ENCODE measurements around the gene FAM32A.

Gene FAM32A

DNA sequence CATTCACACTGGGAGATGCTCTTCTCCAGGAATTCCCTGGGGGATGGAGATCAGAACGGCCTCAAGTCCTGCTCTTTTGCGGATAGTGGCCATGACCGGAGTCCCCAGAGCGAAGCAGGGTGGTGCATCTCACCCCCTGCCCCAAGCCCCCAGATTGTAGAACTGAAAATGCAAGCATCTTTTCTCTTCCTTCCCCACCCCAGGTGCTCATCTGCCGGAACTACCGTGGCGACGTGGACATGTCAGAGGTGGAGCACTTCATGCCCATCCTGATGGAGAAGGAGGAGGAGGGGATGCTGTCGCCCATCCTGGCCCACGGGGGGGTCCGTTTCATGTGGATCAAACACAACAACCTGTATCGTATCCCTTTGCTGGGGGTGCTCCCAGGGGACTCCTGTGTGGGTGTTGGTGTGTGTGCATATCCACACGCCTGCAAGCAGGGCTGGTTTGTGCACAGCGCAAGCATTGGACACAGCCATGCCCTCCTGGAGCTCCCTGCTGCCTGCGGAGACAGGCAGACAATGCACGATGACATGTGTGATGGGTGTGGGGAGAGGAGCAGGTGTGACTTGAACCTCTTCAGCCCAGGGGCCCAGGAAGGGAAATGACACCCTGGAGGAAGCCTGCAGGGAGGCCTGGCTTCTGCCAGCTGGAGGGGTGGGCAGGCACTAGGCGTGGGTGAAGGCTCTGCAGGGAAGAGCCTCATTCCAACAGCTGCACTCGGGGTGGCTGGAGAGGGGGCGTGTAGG lies 18.2 kb downstream of the FAM32A start:
- DNase-seq: no peak

- DNase-seq: no peak
Measured at GRCh38 chr19:16204005-16204294, 18.7 kb downstream of the FAM32A start.

DNA sequence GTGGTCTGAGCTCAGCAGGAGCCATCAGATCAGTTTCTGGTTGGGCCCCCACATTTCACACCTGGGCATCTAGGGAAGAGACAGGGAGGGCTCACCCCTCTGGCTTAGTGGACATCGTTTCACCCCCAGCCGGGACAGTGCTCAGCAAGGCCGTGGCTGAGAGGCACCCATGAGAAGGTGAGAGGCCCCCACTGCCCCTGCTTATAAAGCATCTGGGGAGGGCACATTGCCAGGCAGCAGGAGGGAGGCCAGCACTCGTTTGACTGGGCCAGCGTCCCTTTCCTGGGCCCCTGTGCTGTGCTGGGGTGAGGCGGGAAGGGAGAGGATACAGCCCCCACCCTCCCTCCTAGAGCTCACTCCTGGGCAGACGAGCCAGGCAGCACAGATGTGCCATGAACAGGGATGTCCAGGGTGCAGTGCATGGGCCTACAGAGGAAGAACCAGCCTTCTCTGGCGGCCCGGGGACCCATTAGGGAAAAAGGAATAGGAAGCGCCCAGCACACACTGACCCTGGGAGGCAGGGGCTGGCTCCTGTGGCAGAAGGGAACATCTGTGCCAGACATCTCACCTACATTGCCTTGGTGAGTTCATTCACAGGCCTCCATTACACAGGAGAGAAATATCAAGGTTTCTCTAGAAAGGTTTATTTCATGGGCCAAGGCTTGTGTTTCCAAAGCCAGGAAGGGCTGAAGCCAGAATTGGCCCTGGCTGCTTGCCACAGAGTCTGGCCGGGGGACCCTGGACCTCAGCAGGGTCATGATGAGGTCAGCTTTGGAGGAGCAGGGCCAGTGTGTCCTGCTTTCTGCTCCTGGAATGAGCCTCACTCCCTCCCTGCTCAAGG lies 20.2 kb downstream of the FAM32A start:
- DNase-seq: no peak

GRCh38 chr19:16206046-16206605 lies 20.9 kb downstream of the FAM32A start:
- no peak for DNase-seq

DNA sequence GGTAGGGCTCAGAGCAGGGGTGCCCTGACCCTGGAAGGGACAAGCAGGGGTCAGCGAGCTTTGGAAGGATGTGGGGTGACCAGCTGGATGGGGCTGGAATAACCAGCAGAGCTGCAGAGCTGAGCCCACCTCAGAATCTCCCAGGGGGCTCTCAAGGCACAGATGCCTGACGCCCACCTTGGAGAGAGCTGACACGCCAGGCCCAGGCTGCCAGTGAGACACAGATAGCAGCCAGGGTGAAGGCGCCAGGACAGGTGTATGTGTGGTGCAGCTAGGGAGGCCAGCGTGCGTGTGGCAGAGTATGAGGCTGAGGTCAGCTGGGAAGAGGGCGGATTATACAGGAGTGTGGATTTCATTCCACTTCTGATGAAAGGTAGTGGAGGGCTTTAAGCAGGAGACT lies 21.4 kb downstream of the FAM32A start:
- no peak for DNase-seq

GRCh38 chr19:16207063-16207462 lies 21.9 kb downstream of the FAM32A start:
- no peak for DNase-seq

DNA sequence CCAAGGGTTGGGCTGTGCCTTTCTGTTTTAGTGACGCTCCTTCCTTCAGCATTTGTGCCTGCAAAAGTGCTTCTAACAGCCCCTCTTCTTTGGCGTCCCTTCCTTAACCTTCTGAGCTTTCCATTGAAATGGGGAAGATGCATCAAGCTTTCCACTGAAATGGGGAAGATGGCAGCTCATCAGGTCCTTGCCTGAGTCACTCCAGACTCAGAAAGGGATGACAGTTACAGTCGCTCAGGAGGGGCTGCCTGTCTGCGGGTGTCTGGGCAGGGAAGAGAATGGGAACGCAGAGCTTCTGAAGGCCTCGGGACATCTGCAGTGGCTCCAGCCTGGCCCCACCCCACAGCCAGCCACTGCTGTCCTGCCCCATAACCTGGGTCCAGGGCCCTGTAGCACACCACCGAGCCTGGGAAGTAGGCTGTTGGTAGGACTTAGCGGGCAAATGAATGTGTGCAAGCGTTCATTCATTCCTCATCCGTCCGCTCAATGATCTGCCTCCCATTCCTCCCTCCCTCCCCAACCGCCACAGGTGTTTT lies 22.3 kb downstream of the FAM32A start:
- DNase-seq: no peak

DNA sequence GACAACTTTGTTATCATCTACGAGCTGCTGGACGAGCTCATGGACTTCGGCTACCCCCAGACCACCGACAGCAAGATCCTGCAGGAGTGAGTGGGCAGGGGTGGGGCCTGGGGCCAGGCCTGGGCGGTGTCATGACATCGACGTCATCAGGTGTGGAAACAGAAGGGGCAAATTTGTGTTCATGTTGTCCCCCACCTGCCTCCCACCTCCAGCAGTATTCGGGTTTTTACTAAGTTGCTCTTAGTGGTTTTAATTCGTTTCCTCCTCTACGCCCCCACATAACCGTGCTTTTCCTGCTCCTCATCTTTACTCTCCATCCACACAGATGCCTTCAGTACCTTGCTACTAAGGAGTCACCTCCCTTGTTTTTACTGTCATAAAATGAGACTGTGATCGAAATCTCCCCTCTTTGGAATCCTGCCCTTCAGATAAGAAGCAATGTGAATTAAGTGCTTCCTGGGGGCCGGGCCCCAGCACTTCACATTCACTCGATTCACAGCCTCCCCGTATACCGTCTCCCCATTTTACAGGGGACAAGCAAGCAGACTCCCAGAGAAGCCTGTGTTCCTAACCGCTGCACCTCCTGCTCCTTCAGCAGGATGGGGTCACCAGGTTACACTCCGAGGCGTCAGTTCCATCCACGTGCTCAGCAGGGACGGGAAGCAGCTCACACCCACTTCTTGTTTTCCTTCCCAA lies 23.0 kb downstream of the FAM32A start:
- DNase-seq: no peak

- no peak for DNase-seq
Measured at GRCh38 chr19:16208847-16209665, 23.8 kb downstream of the FAM32A start.

GRCh38 chr19:16210168-16210567 lies 25.0 kb downstream of the FAM32A start:
- no peak for DNase-seq

DNA sequence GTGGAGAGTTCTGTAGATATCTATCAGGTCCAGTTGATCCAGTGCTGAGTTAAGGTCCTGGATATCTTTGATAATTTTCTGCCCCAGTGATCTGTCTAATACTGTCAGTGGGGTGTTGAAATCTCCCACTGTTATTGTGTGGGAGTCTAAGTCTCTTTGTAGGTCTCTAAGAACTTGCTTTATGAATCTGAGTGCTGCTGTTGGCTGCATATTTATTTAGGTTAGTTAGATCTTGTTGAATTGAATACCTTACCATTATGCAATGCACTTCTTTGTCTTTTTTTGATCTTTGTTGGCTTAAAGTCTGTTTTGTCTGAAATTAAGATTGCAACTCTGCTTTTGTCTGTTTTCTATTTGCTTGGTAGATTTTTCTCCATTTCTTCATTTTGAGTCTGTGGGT lies 27.9 kb downstream of the FAM32A start:
- DNase-seq: no peak

DNA sequence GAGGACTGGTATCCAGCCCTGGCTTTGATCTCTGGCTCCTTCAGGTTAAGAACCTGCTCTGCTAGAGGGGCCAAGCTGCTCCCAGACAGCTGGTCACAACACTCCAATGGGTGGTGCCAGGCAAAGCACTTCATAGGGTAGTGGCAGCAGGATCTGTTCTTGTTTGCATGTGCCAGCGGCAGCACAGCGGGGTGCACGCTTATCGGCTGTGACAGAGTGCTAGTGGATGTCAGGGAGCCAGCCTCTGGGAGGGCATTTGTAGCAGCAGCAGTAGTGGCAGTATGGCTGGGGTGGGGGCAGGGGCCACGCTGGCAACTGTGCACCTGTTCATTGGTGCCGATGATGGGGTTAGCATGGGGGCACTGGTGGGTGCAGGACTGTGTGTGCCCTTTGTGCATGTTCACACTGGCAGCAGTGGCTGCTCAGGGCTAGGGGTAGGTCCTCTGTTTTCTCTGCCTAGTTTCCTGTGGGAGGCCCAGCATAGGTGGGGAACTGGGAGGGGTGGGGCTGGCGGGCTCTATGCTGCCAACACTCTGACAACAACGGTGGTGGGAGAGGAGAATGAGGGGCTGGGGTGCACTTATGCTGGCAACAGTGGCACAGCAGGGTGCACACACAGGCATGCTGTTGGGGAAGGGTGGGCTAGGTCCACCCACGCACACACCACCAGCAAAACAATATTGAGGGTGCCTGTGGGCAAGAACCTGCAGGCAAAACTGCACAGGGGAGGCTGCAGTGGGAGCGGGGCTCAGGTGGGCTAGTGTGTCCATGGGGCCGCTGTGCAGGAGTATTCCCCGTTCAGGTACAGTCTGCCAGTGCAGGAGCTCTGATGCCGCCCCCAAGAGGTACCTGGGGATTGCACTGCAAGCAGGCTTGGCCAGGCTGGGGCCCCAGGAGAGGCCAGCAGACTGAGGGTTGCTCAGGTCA lies 31.8 kb downstream of the FAM32A start:
- DNase-seq: no peak

DNA sequence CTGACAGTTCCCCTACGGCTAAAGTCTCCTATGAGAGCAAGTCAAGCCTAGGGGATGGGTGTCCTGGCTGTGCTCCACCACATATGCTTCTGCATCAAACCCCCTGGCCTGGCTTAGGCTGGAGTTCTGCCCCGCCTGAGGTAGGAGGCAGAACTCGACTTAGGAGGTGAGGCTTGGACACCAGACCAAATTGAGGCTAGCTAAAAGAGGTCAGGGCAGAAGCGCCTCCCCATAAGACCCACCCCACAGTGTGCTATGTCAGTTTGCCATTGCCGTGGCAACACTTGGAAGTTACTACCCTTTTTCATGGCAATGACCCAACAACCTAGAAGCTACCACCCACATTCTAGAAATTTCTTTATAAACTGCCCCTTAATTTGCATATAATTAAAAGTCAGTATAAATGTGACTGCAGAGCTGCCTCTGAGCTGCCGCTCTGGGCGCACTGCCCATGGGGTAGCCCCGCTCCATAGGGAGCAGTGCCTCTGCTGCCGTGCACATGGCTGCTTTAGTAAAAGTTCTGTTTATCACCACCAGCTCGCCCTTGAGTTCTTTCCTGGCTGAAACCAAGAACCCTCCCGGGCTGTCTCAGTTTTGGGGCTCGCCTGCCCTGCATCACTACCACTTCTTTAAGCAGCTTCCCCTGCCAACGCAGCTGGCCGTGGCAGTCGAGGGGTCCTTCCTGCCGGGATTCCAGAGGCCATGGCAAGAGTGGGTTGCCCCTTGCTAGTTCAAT lies 32.7 kb downstream of the FAM32A start:
- no peak for DNase-seq

DNA sequence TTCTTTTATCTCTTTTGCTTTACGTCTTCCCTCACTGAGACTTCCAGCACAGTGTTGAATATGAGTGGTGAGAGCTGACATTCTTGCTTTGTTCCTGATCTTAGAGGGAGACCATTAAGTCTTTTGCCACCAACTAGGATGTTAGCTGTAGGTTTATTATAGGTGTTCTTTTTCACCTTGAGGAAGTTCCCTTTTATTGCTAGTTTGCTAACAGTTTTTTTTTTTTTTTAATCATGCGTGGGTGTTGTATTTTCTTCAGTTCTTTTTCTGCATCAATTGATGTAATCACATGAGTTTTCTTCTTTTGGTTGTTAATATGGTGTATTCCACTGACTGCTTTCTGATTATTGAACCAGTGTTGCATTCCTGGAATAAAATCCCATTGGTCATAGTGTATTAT lies 33.6 kb downstream of the FAM32A start:
- no peak for DNase-seq

GRCh38 chr19:16222806-16223205 lies 37.6 kb downstream of the FAM32A start:
- DNase-seq: no peak

GRCh38 chr19:16223746-16224145 lies 38.5 kb downstream of the FAM32A start:
- DNase-seq: no peak

- no peak for DNase-seq
Measured at GRCh38 chr19:16224293-16225045, 39.3 kb downstream of the FAM32A start.

GRCh38 chr19:16225279-16226183 lies 40.3 kb downstream of the FAM32A start:
- no peak for DNase-seq

DNA sequence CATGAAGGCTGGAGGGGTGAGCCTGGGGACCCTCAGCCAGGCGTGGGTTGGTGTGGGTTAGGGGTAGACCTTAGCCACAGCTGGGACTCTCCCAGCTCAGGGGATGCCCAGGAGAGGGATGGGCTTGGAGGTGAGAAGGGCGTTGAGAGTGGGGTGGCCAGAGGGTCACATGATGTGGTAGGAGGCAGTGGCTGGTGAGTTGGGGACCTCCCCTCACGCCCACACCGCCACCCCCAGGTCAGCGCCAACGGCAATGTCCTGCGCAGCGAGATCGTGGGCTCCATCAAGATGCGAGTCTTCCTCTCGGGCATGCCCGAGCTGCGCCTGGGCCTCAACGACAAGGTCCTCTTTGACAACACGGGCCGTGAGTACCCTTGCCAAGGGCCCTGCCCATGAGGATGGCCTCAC lies 41.0 kb downstream of the FAM32A start:
- no peak for DNase-seq

Data from SHP77 (cell line).